GM18867 (cell line): Measurements from ENCODE around the gene AUTS2.

Experiments used
- ATAC-seq: cut with Tn5 transposase; IDR thresholded peaks from one replicate; pipeline ENCODE4 v1.9.1; 2021; ENCODE audit warnings: mild to moderate bottlenecking, moderate library complexity; ENCODE audit not compliant: unreplicated experiment

The AUTS2 gene

DNA sequence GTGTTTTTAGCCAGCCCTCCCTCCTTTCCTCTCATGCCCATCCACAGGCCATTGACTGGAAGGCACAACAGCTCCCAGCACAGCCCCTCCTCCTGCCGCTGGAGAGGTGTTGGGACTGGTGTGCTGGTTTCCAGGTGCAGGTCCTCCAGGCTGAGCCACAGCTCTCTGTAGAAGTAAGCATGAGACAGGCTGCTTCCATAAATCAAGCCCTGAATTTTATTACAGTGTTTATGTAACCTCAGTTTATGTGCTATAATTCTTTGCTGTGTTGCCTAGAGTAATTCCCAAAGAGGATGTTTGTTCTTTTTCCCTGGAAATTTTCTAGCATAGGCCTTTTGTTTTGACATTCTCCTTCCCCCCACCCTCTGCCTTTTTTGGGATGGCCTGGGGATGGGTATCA is 445.8 kb downstream of the AUTS2 start:
- ATAC-seq: no peak

- no peak for ATAC-seq
Observed at GRCh38 chr7:70044525-70044924, 446.2 kb downstream of the AUTS2 start.

DNA sequence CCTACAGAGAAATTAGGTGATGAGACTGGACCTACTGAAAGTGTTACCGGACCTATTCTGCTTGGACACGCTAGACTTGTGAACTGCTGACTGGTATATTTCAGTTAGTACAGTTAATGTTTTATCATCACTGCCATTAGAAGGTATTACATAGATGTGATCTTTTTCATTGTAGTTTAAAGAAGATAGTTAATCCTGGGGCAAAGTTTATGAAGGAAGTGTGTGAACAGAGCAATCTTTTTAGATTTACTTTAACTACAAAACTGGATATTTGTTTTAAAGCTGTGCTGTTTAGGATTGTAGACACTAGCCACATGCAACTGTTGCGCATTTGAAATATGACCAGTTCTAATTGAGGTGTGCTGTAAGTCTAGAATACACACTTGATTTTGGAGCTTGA is 446.7 kb downstream of the AUTS2 start:
- no peak for ATAC-seq

- ATAC-seq: no peak
Observed at GRCh38 chr7:70047384-70047783, 449.1 kb downstream of the AUTS2 start.

GRCh38 chr7:70047891-70048448 is 449.7 kb downstream of the AUTS2 start:
- no peak for ATAC-seq

- no peak for ATAC-seq
Observed at GRCh38 chr7:70051726-70052125, 453.5 kb downstream of the AUTS2 start.

DNA sequence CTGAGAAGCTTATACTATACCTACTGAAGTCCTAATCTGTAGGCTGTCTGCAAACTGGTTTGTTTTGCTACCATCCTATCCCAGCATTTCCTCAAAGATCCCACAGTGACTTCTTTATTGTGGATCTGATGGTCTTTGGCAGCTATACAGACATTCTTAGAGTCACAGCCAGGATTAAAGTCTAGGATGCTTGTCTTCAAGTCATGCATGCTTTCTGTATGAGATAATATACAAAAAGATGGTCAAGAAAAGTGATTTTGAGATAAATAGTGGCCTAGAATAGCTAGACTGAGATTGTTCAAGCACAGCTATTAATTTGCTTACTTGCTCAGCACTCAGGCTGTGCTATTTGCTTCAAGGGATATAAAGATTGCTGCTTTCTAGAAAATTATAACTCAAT is 454.4 kb downstream of the AUTS2 start:
- ATAC-seq: no peak

DNA sequence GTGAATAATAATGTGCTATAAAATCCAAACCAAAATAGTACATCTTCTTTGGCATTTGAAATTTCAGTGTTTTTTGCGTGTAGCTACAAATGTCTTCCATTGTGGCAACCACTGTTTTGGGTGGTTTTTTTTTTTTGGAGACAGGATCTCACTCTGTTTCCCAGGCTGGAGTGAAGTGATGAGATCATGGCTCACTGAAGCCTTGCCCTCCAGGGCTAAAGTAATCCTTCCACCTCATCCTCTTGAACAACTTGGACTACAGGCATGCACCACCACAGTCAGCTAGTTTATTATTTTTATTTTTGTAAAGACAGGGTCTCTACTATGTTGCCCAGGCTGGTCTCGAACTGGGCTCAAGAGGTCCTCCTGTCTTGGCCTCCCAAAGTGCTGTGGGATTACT is 455.1 kb downstream of the AUTS2 start:
- ATAC-seq: no peak

DNA sequence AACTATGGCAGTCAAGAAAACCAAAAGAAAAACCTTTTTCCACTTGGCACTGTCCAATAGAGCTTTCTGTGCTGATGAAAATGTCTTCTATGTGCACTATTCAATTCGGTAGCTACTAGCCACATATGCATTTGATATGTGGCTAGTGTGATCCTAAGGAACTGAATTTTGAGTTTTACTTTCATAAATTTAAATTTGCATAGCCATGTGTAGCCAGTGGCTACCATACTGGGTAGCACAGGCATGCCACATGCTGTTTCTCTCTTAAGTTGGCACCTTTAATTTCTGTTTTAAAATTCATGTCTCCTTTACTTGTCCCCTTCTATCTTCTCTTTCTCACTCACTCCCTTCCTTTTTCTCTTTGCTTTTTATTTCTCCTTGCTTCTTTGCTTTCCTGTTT is 455.7 kb downstream of the AUTS2 start:
- ATAC-seq: peak; percentile 59

DNA sequence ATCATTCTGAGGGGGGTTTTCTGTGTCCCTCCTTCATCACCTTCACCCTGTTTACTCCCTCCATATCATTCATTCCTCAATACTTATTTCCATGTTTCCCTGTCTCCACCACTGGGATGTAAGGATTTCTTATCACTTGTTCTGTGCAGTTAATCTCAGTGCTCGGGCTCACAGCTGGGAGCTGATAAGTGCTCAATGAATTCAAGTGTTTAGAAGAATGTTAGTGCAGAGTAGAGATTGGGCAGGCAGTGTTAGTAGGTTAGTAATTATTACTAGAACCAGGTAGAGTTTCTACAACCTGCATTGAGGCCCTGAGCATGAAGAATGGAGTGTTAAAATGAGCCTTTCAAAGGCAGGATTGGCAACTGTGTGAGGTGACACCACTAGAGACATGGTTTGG is 458.1 kb downstream of the AUTS2 start:
- no peak for ATAC-seq

DNA sequence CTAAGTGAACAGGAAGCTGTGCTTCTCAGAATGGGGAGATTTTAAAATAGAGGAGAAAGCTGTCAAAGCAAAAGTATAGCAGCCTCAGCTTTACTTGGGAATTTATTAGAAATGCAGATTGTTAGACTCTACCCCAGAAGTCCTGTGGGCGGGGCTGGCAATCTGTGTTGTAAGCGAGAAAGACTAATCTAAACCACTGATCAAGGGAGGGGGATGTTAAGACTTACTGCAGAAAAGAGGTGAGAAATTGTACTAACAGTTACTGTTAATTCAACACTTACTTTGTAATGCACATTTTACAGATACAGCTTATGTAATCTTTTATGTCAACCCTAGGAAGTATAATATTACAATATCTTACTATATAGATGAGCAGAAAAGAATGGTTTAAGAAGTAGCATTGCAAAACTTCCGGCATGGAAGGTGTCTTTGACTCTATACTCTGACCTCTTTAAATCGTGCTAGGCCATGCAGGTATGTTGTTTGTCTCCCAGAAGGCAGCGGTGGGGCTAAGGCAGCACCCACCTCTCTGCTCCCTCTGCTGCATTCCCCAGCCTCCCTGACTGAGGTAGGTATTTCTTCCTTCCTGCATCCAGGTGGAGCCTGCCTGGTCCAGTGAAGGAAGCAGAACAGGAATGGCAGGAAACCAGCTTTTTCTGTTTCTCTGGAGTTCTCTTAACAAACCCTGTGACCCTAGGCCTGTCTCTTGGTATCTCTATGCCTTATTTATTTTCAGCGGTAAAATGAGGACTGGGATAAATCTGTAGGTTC is 462.2 kb downstream of the AUTS2 start:
- no peak for ATAC-seq

DNA sequence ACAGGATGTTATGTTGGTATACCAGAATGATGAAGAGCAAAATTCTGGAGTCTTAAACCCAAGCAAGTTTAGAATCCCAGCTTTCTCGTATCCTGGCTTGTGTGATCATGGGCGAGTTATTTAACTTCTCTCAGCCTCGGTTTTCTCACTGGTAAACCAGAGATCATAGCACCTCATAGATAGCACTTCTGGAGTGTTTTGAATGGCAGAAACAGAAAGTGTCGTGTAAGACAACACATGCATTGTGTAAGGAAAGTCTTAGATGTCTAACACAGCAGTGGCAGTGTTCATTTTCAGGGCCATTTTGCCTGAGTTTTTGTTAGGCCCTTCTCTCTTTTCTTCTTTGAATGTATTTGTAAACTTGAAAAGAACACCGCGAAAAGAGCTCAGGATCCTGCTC is 465.1 kb downstream of the AUTS2 start:
- ATAC-seq: no peak

GRCh38 chr7:70063927-70064326 is 465.7 kb downstream of the AUTS2 start:
- no peak for ATAC-seq

- no peak for ATAC-seq
Observed at GRCh38 chr7:70066844-70067243, 468.6 kb downstream of the AUTS2 start.

GRCh38 chr7:70068531-70068930 is 470.3 kb downstream of the AUTS2 start:
- ATAC-seq: no peak

- peak; percentile 70 for ATAC-seq
Observed at GRCh38 chr7:70069977-70070376, 471.7 kb downstream of the AUTS2 start.

- no peak for ATAC-seq
Observed at GRCh38 chr7:70071766-70072165, 473.5 kb downstream of the AUTS2 start.

- ATAC-seq: peak; percentile 40
Observed at GRCh38 chr7:70072220-70072619, 473.9 kb downstream of the AUTS2 start.

- no peak for ATAC-seq
Observed at GRCh38 chr7:70076325-70076724, 478.1 kb downstream of the AUTS2 start.

DNA sequence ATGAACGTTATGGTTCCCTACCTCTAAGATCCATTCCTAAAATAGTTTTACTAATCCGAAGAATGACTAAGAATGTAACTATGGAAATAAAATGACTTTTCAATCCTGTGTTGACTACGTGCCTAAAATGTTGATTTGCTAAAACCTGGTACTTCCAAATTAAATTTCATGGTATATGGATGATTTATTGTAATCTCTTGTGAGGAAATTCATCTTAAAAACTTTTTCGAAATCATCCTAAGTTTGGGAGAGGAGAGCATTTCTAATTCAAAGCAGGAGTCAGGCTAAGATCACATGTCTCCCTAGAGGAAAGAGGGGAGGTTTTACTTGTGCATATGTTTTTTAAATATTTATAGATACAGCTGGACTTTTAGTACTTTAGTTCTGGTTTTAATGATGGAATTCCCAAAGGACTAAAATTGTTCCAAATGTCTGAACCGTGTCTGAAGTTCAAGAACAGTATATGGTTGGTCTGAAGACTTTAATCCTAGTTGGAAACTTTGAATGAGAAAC is 483.9 kb downstream of the AUTS2 start:
- no peak for ATAC-seq

- no peak for ATAC-seq
Observed at GRCh38 chr7:70091362-70091761, 493.1 kb downstream of the AUTS2 start.

DNA sequence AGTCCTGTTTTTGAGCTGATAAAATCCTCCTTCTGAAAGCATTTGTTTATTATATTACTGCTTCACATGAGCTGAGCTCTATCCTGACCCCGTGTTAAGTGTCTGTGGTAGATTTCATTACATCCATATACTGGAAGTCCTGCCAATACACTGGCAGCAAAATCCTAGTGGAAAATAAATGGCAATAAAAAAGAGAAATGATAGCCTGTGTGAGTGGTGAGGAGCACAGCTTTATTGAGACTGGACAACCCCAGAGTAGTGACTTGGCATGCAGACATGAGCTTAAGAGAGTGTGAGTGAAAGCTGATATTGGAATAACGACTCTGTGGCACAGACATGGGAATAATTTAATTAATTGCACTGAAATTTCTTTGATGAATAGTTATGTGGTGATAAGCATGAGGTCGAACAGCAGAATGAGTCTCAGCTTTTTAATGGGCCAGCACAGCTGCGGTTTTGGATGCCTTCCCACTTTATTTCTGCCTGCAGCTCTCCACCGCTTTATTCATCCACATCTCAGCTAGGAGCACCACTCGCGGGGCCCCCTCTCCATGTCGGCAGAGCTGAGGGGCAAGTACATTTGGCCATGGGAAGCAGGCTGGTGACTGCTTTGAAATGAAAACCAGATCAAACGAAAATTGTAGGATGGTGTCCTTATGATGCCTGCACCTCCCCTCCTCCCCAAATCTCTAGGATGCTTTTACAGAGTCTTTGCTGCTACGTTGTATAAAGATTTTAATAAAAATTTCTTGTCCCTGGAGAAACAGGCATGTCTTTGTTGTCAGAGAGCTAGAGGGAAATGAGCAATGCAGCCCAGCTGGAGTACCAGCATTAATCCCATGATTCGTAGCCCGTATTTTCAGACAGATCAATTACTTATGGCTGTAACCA is 494.3 kb downstream of the AUTS2 start:
- no peak for ATAC-seq
